HG03159 (cell line): ENCODE measurements around the gene ACAP1.
A peak's percentile ranks its signal among the peaks of the same experiment; 100 is the strongest.
"Not testable (repeated sequence)": the region's sequence is repeated elsewhere in the genome, so short reads cannot be mapped to it uniquely, and the experiment has no call there.

Source experiments
- ATAC-seq: cut with Tn5 transposase; IDR thresholded peaks from one replicate; pipeline ENCODE4 v1.9.1; 2021; ENCODE audit warnings: mild to moderate bottlenecking, moderate library complexity; ENCODE audit not compliant: unreplicated experiment

ACAP1 gene

GRCh38 chr17:7354262-7354843 is 18.0 kb downstream of the ACAP1 start:
- ATAC-seq: no peak

GRCh38 chr17:7355053-7355452 is 18.7 kb downstream of the ACAP1 start, which contains the start of gene TMEM95:
TMEM95 (plus strand) TSS chr17:7355156; CDS start chr17:7355205, 49 bp downstream.
- no peak for ATAC-seq

- no peak for ATAC-seq
These were observed 19.2 kb downstream of the ACAP1 start for GRCh38 chr17:7355573-7355972.

GRCh38 chr17:7356072-7356549 is 19.8 kb downstream of the ACAP1 start:
- no peak for ATAC-seq

- ATAC-seq: no peak
These were observed 20.4 kb downstream of the ACAP1 start for GRCh38 chr17:7356756-7357155.

- ATAC-seq: no peak
These were observed 21.1 kb downstream of the ACAP1 start for GRCh38 chr17:7357381-7357780.

GRCh38 chr17:7361906-7362305 is 25.6 kb downstream of the ACAP1 start:
- no peak for ATAC-seq

GRCh38 chr17:7363311-7363710 is 27.0 kb downstream of the ACAP1 start:
- no peak for ATAC-seq

- not testable (repeated sequence) for ATAC-seq
These were observed 29.6 kb downstream of the ACAP1 start for GRCh38 chr17:7365963-7366362.

- ATAC-seq: no peak
These were observed 30.8 kb downstream of the ACAP1 start for GRCh38 chr17:7367083-7367482.

GRCh38 chr17:7367918-7368598 is 31.7 kb downstream of the ACAP1 start:
- no peak for ATAC-seq

GRCh38 chr17:7368599-7368994 is 32.3 kb downstream of the ACAP1 start:
- ATAC-seq: not testable (repeated sequence)

- ATAC-seq: no peak
These were observed 33.5 kb downstream of the ACAP1 start for GRCh38 chr17:7369825-7370224.

GRCh38 chr17:7370853-7371252 is 34.5 kb downstream of the ACAP1 start:
- no peak for ATAC-seq

- no peak for ATAC-seq
These were observed 38.0 kb downstream of the ACAP1 start for GRCh38 chr17:7374353-7374752.

- no peak for ATAC-seq
These were observed 42.8 kb downstream of the ACAP1 start for GRCh38 chr17:7379134-7379533.

GRCh38 chr17:7380321-7380720 is 44.0 kb downstream of the ACAP1 start:
- ATAC-seq: no peak

GRCh38 chr17:7380855-7381683 is 44.7 kb downstream of the ACAP1 start, which contains the start of gene TNK1:
TNK1 (plus strand) TSS chr17:7381089; CDS start chr17:7382927, 1,838 bp downstream.
- no peak for ATAC-seq

GRCh38 chr17:7382901-7383300 is 46.6 kb downstream of the ACAP1 start:
- ATAC-seq: no peak

- ATAC-seq: no peak
These were observed 47.0 kb downstream of the ACAP1 start for GRCh38 chr17:7383371-7383741.

GRCh38 chr17:7383742-7384488 is 47.6 kb downstream of the ACAP1 start:
- peak; percentile 50 for ATAC-seq
